Thoracic aorta (tissue), 2 donors: ENCODE results near the gene NOL11. TPM values are rescaled to one million over a fixed set of nuclear protein-coding genes. Genes with fewer than 3 reads are reported as not detected.

ENCODE experiments used
- ATAC-seq: fragments of 150-250 bp; one replicate; pipeline ENCODE4 v1.8.0; 2017; ENCODE audit warnings: low read depth; ENCODE audit not compliant: insufficient number of reproducible peaks, low FRiP score
- DNase-seq: peaks from one replicate; pipeline ENCODE4 v3.0.0-alpha.2; 2020; ENCODE audit warnings: low spot score
- H3K27ac ChIP-seq, 2 donors: fragments of 200-600 bp; sonication (generic); 1 replicate in 1 of 2; 2 replicates in 1 of 2; pipeline ENCODE4 v1.5.1; 2016; ENCODE audit warnings: mild to moderate bottlenecking in 2 of 2, moderate library complexity in 2 of 2
- H3K27me3 ChIP-seq: fragments of 200-600 bp; sonication (generic); replicated peaks from 2 replicates; pipeline ENCODE4 v1.6.0; 2016; ENCODE audit warnings: mild to moderate bottlenecking; ENCODE audit not compliant: insufficient read depth
- H3K36me3 ChIP-seq: fragments of 200-600 bp; sonication (generic); one replicate; pipeline ENCODE4 v1.5.1; 2016
- H3K4me1 ChIP-seq, 2 donors: fragments of 200-600 bp; sonication (generic); 1 replicate in 1 of 2; 2 replicates in 1 of 2; pipeline versions ENCODE4 v1.5.1 to v1.6.0; 2016; ENCODE audit warnings: low read depth in 2 of 2, mild to moderate bottlenecking in 1 of 2; ENCODE audit not compliant: control insufficient read depth in 1 of 2
- H3K4me3 ChIP-seq: fragments of 200-600 bp; sonication (generic); 2 replicates; pipeline ENCODE4 v1.5.1; 2016; ENCODE audit warnings: mild to moderate bottlenecking
- H3K9me3 ChIP-seq: fragments of 200-600 bp; sonication (generic); 2 replicates; pipeline ENCODE4 v1.5.1; 2016
- CTCF ChIP-seq: fragments of 200-600 bp; sonication (generic); IDR thresholded peaks from one replicate; pipeline ENCODE4 v1.5.1; 2019; ENCODE audit warnings: antibody characterized with exemption
- total RNA-seq, 2 donors: library from RNA; depleted of rRNA; stranded (reverse); fragments of >200 nt; gene quantifications; one replicate each; pipeline versions ENCODE4 v1.1.0 to v1.2.3, GENCODE V29; 2016

NOL11 gene
- total RNA-seq, 2 donors from 2014 or later: 12.2 to 22.2 TPM

GRCh38 chr17:67769231-67769630, 51.5 kb downstream of the NOL11 start:
- DNase-seq (no peak), ATAC-seq (no peak)
- H3K9me3 ChIP-seq: no peaks in the 10 kb centered on the region
- no peak overlapping the region for H3K4me3 ChIP-seq
- no peak overlapping the region for H3K27ac ChIP-seq
- TF ChIP-seq CTCF: no peak
- H3K27me3 ChIP-seq: no peaks in the 10 kb centered on the region
- H3K36me3 ChIP-seq: no peaks in the 10 kb centered on the region
- no peaks in the 10 kb centered on the region for H3K4me1 ChIP-seq

DNA sequence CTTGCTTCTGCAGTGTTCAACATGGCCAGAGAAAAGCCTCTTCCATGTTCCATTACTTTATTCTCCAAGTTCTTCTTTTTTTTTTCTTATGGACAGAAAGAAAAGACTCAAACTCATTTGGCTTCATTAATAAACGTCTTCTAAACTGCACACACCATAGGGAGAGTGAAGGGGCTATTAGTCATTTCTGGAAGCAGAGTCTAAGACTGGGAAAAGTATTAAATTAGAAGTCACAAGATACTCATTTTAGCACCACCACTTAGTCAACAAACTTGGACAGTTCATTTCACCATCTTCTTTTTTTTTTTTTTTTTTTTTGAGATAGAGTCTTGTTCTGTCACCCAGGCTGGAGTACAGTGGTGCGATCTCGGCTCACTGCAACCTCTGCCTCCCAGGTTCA, 52.8 kb downstream of the NOL11 start:
- Histone ChIP-seq H3K27me3 (no peaks in the 10 kb centered on the region), H3K4me3 (no peak overlapping the region), H3K4me1 (no peaks in the 10 kb centered on the region), H3K27ac (no peak overlapping the region), H3K36me3 (no peaks in the 10 kb centered on the region), H3K9me3 (no peaks in the 10 kb centered on the region)
- no peak for ATAC-seq
- DNase-seq: no peak
- TF ChIP-seq CTCF: no peak

GRCh38 chr17:67772679-67773078, 54.9 kb downstream of the NOL11 start:
- Histone ChIP-seq H3K4me3 (no peak overlapping the region), H3K27ac (no peak overlapping the region), H3K27me3 (no peaks in the 10 kb centered on the region), H3K9me3 (no peaks in the 10 kb centered on the region), H3K36me3 (no peaks in the 10 kb centered on the region), H3K4me1 (no peaks in the 10 kb centered on the region)
- no peak for TF ChIP-seq CTCF
- ATAC-seq (no peak), DNase-seq (no peak)

DNA sequence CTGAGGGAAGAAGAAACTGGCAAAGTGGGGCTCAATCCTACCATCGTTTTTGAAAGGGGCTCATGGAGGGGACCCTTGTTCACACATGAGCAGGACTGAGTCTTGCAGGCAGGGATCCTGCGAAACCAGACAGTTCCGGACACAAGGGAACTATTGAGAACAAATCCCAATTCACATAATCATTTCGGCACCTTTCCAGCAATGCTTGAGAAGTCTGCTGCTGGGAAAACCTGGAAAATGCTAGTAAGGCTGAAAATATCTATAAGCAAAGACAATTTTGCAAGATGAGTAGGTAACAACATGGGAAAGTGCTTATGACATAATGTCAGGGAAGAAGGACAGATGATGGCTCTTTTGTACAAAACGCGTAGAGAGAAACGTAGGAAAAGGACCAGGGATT, 55.5 kb downstream of the NOL11 start:
- Histone ChIP-seq H3K27me3 (no peaks in the 10 kb centered on the region), H3K27ac (no peak overlapping the region), H3K4me3 (no peak overlapping the region), H3K4me1 (no peaks in the 10 kb centered on the region), H3K9me3 (no peaks in the 10 kb centered on the region), H3K36me3 (no peaks in the 10 kb centered on the region)
- DNase-seq (no peak), ATAC-seq (no peak)
- no peak for TF ChIP-seq CTCF

- Histone ChIP-seq H3K27ac (no peak overlapping the region), H3K27me3 (no peaks in the 10 kb centered on the region), H3K9me3 (no peaks in the 10 kb centered on the region), H3K4me1 (no peaks in the 10 kb centered on the region), H3K36me3 (no peaks in the 10 kb centered on the region), H3K4me3 (no peak overlapping the region)
- ATAC-seq (no peak), DNase-seq (no peak)
- TF ChIP-seq CTCF: no peak
Measured at GRCh38 chr17:67779098-67779672, 61.4 kb downstream of the NOL11 start.
